Measurements from ENCODE around the gene ALX3. TPM values are rescaled to one million over a fixed set of nuclear protein-coding genes. Genes with fewer than 3 reads are reported as not detected.

The ALX3 gene
- not detected for polyA plus RNA-seq (2013, experiment 1 of 2)
- polyA plus RNA-seq (2013, experiment 2 of 2): not detected

DNA sequence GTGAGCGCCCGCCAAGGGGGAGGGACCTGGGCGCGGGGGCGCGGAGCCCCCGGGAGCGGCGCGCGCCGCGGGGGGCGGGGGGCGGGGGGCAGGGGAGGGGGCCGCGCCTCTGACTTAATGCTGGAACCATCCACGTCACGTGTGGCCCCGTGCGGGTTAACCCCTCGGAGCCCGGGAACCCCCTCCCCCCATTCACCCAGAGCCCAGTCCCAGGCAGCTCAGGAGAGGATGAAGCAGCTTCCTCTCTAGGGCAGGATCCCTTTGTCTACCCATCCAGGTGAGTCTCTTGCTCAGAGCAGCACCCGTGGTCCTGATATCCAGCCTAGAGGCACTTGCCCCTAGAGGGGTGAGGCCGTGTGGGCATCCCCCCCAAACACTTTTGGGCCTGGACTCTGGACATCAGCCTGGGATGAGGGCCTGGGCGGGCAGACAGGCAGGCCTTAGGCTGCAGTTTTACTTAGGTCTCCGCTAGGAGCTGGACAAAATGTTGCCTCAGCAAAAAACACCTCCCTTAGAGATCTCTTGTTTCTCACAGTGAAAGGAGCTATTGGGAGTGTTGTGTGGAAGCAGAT, at the start of gene ALX3:
TSS of gene ALX3 (minus strand) at position 2 of the 572 bp plus-strand sequence. CDS start 60 bp downstream, outside the sequence.
- no peak within 1 kb of the TSS for H2BK15ac ChIP-seq (ENCODE audit: low read depth, poor library complexity, severe bottlenecking)
- DNase-seq: no peak
- no peak within 1 kb of the TSS for H3K9ac ChIP-seq (ENCODE audit: low read length)
- peaks cover 25% of the 10 kb centered on the region for H3K4me1 ChIP-seq (ENCODE audit: control insufficient read depth, insufficient read depth, low read depth, low read length)
- H2BK5ac ChIP-seq (ENCODE audit: low read depth, low read length, poor library complexity, severe bottlenecking): no peak within 1 kb of the TSS
- H3K36me3 ChIP-seq (ENCODE audit: control insufficient read depth in 1 of 2, insufficient read depth in 2 of 2, low read depth in 1 of 2, low read length in 2 of 2): no peaks in the 10 kb centered on the region
- no peak within 1 kb of the TSS for H3K27ac ChIP-seq (ENCODE audit: low read length, poor library complexity, severe bottlenecking)
- H3K14ac ChIP-seq (ENCODE audit: low read length in 2 of 2): no peak within 1 kb of the TSS
- H3K4me3 ChIP-seq (ENCODE audit: insufficient read depth in 1 of 2, low read depth in 1 of 2, low read length in 2 of 2): no peak within 1 kb of the TSS
- no peak within 1 kb of the TSS for H3K18ac ChIP-seq (ENCODE audit: low read depth in 1 of 2, low read length in 2 of 2)
- no peaks in the 10 kb centered on the region for H3K79me1 ChIP-seq (replicated peaks; ENCODE audit: low read length, poor library complexity, severe bottlenecking)
- H2AK5ac ChIP-seq (ENCODE audit: low read length, severe bottlenecking): no peak within 1 kb of the TSS
- H3K27me3 ChIP-seq (ENCODE audit: control insufficient read depth in 1 of 2, insufficient read depth in 1 of 2, low read length in 2 of 2): peaks cover 76 to 94% of the 10 kb centered on the region in 2 experiments
- peak within 1 kb of the TSS in 1 of 2 experiments; percentile 42 for H3K23ac ChIP-seq (ENCODE audit: low read length in 2 of 2)
- no peak within 1 kb of the TSS for H2BK12ac ChIP-seq (ENCODE audit: low read length in 2 of 2)
- no peak within 1 kb of the TSS for H3K4ac ChIP-seq (ENCODE audit: low read depth in 1 of 2, low read length in 2 of 2)
- 21% methylated on average over 10 of the region's 27 CpGs for WGBS
- peaks cover 3% of the 10 kb centered on the region for H3K9me3 ChIP-seq (ENCODE audit: control insufficient read depth, low read length)
- no peak within 1 kb of the TSS for H4K91ac ChIP-seq (ENCODE audit: low read length)
- no peak within 1 kb of the TSS for H2BK120ac ChIP-seq (ENCODE audit: low read depth, low read length)
- H2AFZ ChIP-seq (ENCODE audit: low read depth, low read length): no peak within 1 kb of the TSS
- H3K4me2 ChIP-seq (ENCODE audit: low read length, poor library complexity, severe bottlenecking): no peak within 1 kb of the TSS
- no peak within 1 kb of the TSS for H4K8ac ChIP-seq (ENCODE audit: low read length)

DNA sequence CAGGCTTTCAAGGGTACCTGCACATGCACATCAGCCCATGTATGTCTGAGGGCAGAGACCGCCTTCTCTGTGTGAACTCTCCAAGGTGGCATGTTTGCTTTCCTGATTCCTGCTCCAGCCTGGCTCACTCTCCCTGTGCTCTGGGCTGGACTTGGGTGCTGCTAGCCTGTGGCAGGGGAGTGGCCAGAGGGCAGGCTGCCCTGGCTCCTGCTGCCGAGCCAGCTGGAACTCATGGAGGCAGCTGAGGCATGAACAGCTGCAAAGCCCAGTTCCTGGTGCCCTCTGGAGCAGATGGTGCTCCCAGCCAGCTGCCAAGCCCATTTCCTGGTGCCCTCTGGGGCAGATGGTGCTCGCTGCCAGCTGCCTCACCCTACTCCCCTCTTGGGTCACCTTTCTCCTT, 49.4 kb upstream of the ALX3 start:
- H2BK15ac ChIP-seq (ENCODE audit: low read depth, poor library complexity, severe bottlenecking): no peak overlapping the region
- no peak overlapping the region for H2BK120ac ChIP-seq (ENCODE audit: low read depth, low read length)
- no peak overlapping the region for H2BK12ac ChIP-seq (ENCODE audit: low read length in 2 of 2)
- H3K9me3 ChIP-seq (ENCODE audit: control insufficient read depth, low read length): peaks cover 6% of the 10 kb centered on the region
- no peak overlapping the region for H3K14ac ChIP-seq (ENCODE audit: low read length in 2 of 2)
- H3K79me1 ChIP-seq (replicated peaks; ENCODE audit: low read length, poor library complexity, severe bottlenecking): no peaks in the 10 kb centered on the region
- H4K8ac ChIP-seq (ENCODE audit: low read length): no peak overlapping the region
- no peak overlapping the region for H2AK5ac ChIP-seq (ENCODE audit: low read length, severe bottlenecking)
- H2AFZ ChIP-seq (ENCODE audit: low read depth, low read length): no peak overlapping the region
- no peak overlapping the region for H3K4me2 ChIP-seq (ENCODE audit: low read length, poor library complexity, severe bottlenecking)
- no peak overlapping the region for H3K23ac ChIP-seq (ENCODE audit: low read length in 2 of 2)
- no peak for DNase-seq
- H3K4me1 ChIP-seq (ENCODE audit: control insufficient read depth, insufficient read depth, low read depth, low read length): no peaks in the 10 kb centered on the region
- 86% methylated on average over 3 of the region's 3 CpGs for WGBS
- H2BK5ac ChIP-seq (ENCODE audit: low read depth, low read length, poor library complexity, severe bottlenecking): no peak overlapping the region
- no peak overlapping the region for H3K18ac ChIP-seq (ENCODE audit: low read depth in 1 of 2, low read length in 2 of 2)
- peaks cover 13 to 16% of the 10 kb centered on the region in 2 experiments for H3K27me3 ChIP-seq (ENCODE audit: control insufficient read depth in 1 of 2, insufficient read depth in 1 of 2, low read length in 2 of 2)
- no peak overlapping the region for H3K4me3 ChIP-seq (ENCODE audit: insufficient read depth in 1 of 2, low read depth in 1 of 2, low read length in 2 of 2)
- no peak overlapping the region for H3K27ac ChIP-seq (ENCODE audit: low read length, poor library complexity, severe bottlenecking)
- no peak overlapping the region for H3K4ac ChIP-seq (ENCODE audit: low read depth in 1 of 2, low read length in 2 of 2)
- H3K36me3 ChIP-seq (ENCODE audit: control insufficient read depth in 1 of 2, insufficient read depth in 2 of 2, low read depth in 1 of 2, low read length in 2 of 2): no peaks in the 10 kb centered on the region
- no peak overlapping the region for H3K9ac ChIP-seq (ENCODE audit: low read length)
- no peak overlapping the region for H4K91ac ChIP-seq (ENCODE audit: low read length)

DNA sequence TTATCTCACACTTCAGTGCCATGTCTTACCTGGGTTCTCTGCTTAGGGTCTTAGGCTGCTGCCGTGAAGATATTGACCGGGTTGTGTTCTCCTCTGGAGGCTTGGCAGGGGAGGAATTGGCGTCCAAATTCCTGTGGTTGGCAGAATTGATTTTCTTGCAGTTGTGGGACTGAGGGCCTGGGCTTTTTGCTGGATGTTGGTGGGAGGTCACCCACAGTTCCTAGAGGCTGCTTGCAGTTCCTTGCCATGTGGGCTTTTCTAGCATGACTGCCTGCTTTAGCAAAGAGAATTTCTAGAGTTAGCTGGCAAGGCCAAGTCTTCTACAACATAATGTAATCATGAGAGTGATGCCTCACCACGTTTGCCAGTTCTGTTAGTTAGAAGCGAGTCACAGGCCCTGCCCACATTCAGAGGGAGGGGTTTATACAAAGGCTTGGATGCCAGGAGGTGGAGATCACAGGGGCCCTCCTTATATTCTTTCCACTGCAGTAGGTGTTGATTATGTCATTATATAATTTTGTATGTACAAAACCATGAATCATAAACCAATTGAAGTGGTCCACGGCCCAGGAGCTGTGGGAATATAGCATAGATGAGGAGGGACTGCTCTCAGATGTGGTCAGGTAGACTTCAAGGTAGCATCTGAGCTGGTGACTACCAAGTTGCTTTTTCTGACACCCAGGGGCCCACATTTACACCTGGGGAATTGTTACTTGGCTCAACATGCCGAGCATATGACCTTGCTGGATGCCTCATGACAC, 48.3 kb upstream of the ALX3 start:
- Histone ChIP-seq H3K4ac (ENCODE audit: low read depth in 1 of 2, low read length in 2 of 2) (no peak overlapping the region), H2AFZ (ENCODE audit: low read depth, low read length) (no peak overlapping the region), H3K27ac (ENCODE audit: low read length, poor library complexity, severe bottlenecking) (no peak overlapping the region), H3K4me2 (ENCODE audit: low read length, poor library complexity, severe bottlenecking) (no peak overlapping the region), H3K18ac (ENCODE audit: low read depth in 1 of 2, low read length in 2 of 2) (no peak overlapping the region), H2BK15ac (ENCODE audit: low read depth, poor library complexity, severe bottlenecking) (no peak overlapping the region), H3K9ac (ENCODE audit: low read length) (no peak overlapping the region), H2BK120ac (ENCODE audit: low read depth, low read length) (no peak overlapping the region), H3K27me3 (ENCODE audit: control insufficient read depth in 1 of 2, insufficient read depth in 1 of 2, low read length in 2 of 2) (peaks cover 23 to 27% of the 10 kb centered on the region in 2 experiments), H4K91ac (ENCODE audit: low read length) (no peak overlapping the region), H3K14ac (ENCODE audit: low read length in 2 of 2) (no peak overlapping the region), H4K8ac (ENCODE audit: low read length) (no peak overlapping the region), H3K36me3 (ENCODE audit: control insufficient read depth in 1 of 2, insufficient read depth in 2 of 2, low read depth in 1 of 2, low read length in 2 of 2) (no peaks in the 10 kb centered on the region), H2BK5ac (ENCODE audit: low read depth, low read length, poor library complexity, severe bottlenecking) (no peak overlapping the region), H3K23ac (ENCODE audit: low read length in 2 of 2) (no peak overlapping the region), H3K79me1 (replicated peaks; ENCODE audit: low read length, poor library complexity, severe bottlenecking) (no peaks in the 10 kb centered on the region), H3K4me3 (ENCODE audit: insufficient read depth in 1 of 2, low read depth in 1 of 2, low read length in 2 of 2) (no peak overlapping the region), H3K9me3 (ENCODE audit: control insufficient read depth, low read length) (peaks cover 3% of the 10 kb centered on the region), H2AK5ac (ENCODE audit: low read length, severe bottlenecking) (no peak overlapping the region), H3K4me1 (ENCODE audit: control insufficient read depth, insufficient read depth, low read depth, low read length) (no peaks in the 10 kb centered on the region), H2BK12ac (ENCODE audit: low read length in 2 of 2) (no peak overlapping the region)
- WGBS: 59% methylated on average over 7 of the region's 7 CpGs
- no peak for DNase-seq

DNA sequence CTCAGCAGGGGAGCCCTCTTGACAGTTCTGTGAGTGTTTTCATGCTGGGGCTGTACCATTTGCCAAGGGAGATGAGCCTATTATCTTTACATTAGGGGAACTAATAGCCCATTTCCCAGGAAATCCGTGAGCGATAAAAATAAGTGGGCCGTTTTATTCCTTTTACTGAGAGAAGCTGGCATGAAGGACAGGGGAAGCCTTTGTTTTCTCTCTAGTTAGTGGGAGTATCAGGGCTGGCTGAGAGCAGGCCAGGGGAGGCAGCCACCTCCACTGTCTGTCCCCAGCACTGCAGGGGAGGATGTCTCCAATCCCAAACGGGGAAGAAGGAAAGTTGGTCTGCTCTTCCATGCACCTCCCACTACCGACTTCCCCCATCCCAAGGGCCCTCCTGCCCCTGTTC, 44.3 kb upstream of the ALX3 start:
- no peak overlapping the region for H2AFZ ChIP-seq (ENCODE audit: low read depth, low read length)
- no peak overlapping the region for H2BK12ac ChIP-seq (ENCODE audit: low read length in 2 of 2)
- H3K14ac ChIP-seq (ENCODE audit: low read length in 2 of 2): no peak overlapping the region
- 57% methylated on average over 5 of the region's 5 CpGs for WGBS
- no peak overlapping the region for H2BK15ac ChIP-seq (ENCODE audit: low read depth, poor library complexity, severe bottlenecking)
- H3K18ac ChIP-seq (ENCODE audit: low read depth in 1 of 2, low read length in 2 of 2): no peak overlapping the region
- no peaks in the 10 kb centered on the region for H3K4me1 ChIP-seq (ENCODE audit: control insufficient read depth, insufficient read depth, low read depth, low read length)
- no peaks in the 10 kb centered on the region for H3K9me3 ChIP-seq (ENCODE audit: control insufficient read depth, low read length)
- H3K4me3 ChIP-seq (ENCODE audit: insufficient read depth in 1 of 2, low read depth in 1 of 2, low read length in 2 of 2): no peak overlapping the region
- DNase-seq: no peak
- H2AK5ac ChIP-seq (ENCODE audit: low read length, severe bottlenecking): no peak overlapping the region
- peaks cover 34 to 57% of the 10 kb centered on the region in 2 experiments for H3K27me3 ChIP-seq (ENCODE audit: control insufficient read depth in 1 of 2, insufficient read depth in 1 of 2, low read length in 2 of 2)
- no peak overlapping the region for H4K91ac ChIP-seq (ENCODE audit: low read length)
- no peak overlapping the region for H3K27ac ChIP-seq (ENCODE audit: low read length, poor library complexity, severe bottlenecking)
- H3K79me1 ChIP-seq (replicated peaks; ENCODE audit: low read length, poor library complexity, severe bottlenecking): no peaks in the 10 kb centered on the region
- no peak overlapping the region for H3K4me2 ChIP-seq (ENCODE audit: low read length, poor library complexity, severe bottlenecking)
- H3K4ac ChIP-seq (ENCODE audit: low read depth in 1 of 2, low read length in 2 of 2): no peak overlapping the region
- no peak overlapping the region for H2BK5ac ChIP-seq (ENCODE audit: low read depth, low read length, poor library complexity, severe bottlenecking)
- no peak overlapping the region for H3K9ac ChIP-seq (ENCODE audit: low read length)
- no peaks in the 10 kb centered on the region for H3K36me3 ChIP-seq (ENCODE audit: control insufficient read depth in 1 of 2, insufficient read depth in 2 of 2, low read depth in 1 of 2, low read length in 2 of 2)
- H2BK120ac ChIP-seq (ENCODE audit: low read depth, low read length): no peak overlapping the region
- H3K23ac ChIP-seq (ENCODE audit: low read length in 2 of 2): no peak overlapping the region
- no peak overlapping the region for H4K8ac ChIP-seq (ENCODE audit: low read length)
